Endothelial cell (in vitro differentiated cells): ENCODE measurements around the gene FRMD8. TPM values are rescaled to one million over a fixed set of nuclear protein-coding genes. Genes with fewer than 3 reads are reported as not detected.
A peak's percentile ranks its signal among the peaks of the same experiment; 100 is the strongest.

Experiments used
- DNase-seq: peaks from one replicate; pipeline ENCODE4 v3.0.0; 2021; ENCODE audit warnings: low spot score
- H3K27ac Mint-ChIP-seq: one replicate; pipeline ENCODE4 v1.8.0; 2021; ENCODE audit warnings: mixed read lengths, inconsistent platforms; ENCODE audit not compliant: unreplicated experiment
- H3K27me3 Mint-ChIP-seq: one replicate; pipeline ENCODE4 v1.8.0; 2021; ENCODE audit warnings: mild to moderate bottlenecking, moderate library complexity, mixed read lengths, inconsistent platforms; ENCODE audit not compliant: unreplicated experiment
- H3K36me3 Mint-ChIP-seq: one replicate; pipeline ENCODE4 v1.8.0; 2021; ENCODE audit warnings: mild to moderate bottlenecking, low read depth, mixed read lengths, inconsistent platforms; ENCODE audit not compliant: unreplicated experiment
- H3K4me1 Mint-ChIP-seq: one replicate; pipeline ENCODE4 v1.8.0; 2021; ENCODE audit warnings: mild to moderate bottlenecking, mixed read lengths, inconsistent platforms; ENCODE audit not compliant: unreplicated experiment
- H3K4me3 Mint-ChIP-seq: one replicate; pipeline ENCODE4 v1.8.0; 2021; ENCODE audit warnings: mild to moderate bottlenecking, mixed read lengths, inconsistent platforms; ENCODE audit not compliant: unreplicated experiment
- H3K9me3 Mint-ChIP-seq: one replicate; pipeline ENCODE4 v1.8.0; 2021; ENCODE audit warnings: mixed read lengths, inconsistent platforms; ENCODE audit not compliant: unreplicated experiment
- total RNA-seq: library from RNA; stranded (reverse); fragmentation: NEBNext Ultra II Directional; extraction: Animal tissue kit (Norgen Biotek cat#: 25700); gene quantifications from one replicate; pipeline ENCODE4 v1.2.1, GENCODE V29; 2021; ENCODE audit not compliant: unreplicated experiment
- TF ChIP-seq, protein P1 (sequence below): fragments of 200-600 bp; sonication (generic); IDR thresholded peaks from one replicate; pipeline ENCODE4 v1.5.0; 2021; ENCODE audit warnings: antibody characterized with exemption; ENCODE audit not compliant: unreplicated experiment

FRMD8 gene
- total RNA-seq, 1 donor from 2014 or later, result 76.0 TPM

DNA sequence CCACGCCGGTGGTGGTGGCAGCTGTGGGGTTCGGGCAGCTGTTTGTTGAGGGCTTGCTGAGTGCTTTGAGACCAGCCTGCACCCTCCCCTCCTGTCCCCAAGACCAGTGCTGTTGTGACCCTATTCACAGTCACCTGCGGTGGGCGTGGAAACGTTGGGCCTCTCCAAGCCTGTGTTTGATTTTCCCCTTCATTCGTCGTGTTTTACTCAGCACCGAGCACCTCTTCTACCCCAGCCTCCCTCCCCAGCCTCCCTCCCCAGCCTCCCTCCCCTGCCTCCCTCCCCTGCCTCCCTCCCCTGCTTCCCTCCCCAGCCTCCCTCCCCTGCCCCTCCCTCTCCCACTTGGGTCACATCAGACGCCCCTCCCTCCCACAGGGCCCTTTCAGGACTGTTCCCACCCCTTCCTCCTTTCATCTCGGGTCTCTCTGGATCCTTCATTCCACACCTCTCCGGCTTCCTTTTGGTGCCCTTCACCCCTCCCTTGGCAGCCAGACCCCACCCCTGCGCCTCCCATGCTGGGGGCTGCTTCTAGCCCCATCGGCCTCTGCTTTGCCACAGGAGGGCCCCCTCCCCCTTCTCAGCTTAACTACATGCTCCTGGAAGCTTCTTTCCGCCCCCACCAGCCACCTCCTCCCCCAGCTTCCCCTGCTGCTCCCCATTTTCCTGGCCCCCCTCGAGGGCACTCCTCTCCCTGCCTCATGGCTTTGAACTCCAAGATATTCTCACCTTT is 14.8 kb downstream of the FRMD8 start:
- peaks cover 22% of the 10 kb centered on the region for H3K36me3 Mint-ChIP-seq
- DNase-seq, result no peak
- peaks cover 6% of the 10 kb centered on the region for H3K27me3 Mint-ChIP-seq
- H3K4me3 Mint-ChIP-seq, result peak overlapping the region; percentile 54
- peaks cover 17% of the 10 kb centered on the region for H3K4me1 Mint-ChIP-seq
- H3K9me3 Mint-ChIP-seq, result no peaks in the 10 kb centered on the region
- H3K27ac Mint-ChIP-seq, result no peak overlapping the region
- TF ChIP-seq, protein P1, sequence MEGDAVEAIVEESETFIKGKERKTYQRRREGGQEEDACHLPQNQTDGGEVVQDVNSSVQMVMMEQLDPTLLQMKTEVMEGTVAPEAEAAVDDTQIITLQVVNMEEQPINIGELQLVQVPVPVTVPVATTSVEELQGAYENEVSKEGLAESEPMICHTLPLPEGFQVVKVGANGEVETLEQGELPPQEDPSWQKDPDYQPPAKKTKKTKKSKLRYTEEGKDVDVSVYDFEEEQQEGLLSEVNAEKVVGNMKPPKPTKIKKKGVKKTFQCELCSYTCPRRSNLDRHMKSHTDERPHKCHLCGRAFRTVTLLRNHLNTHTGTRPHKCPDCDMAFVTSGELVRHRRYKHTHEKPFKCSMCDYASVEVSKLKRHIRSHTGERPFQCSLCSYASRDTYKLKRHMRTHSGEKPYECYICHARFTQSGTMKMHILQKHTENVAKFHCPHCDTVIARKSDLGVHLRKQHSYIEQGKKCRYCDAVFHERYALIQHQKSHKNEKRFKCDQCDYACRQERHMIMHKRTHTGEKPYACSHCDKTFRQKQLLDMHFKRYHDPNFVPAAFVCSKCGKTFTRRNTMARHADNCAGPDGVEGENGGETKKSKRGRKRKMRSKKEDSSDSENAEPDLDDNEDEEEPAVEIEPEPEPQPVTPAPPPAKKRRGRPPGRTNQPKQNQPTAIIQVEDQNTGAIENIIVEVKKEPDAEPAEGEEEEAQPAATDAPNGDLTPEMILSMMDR, result no peak

DNA sequence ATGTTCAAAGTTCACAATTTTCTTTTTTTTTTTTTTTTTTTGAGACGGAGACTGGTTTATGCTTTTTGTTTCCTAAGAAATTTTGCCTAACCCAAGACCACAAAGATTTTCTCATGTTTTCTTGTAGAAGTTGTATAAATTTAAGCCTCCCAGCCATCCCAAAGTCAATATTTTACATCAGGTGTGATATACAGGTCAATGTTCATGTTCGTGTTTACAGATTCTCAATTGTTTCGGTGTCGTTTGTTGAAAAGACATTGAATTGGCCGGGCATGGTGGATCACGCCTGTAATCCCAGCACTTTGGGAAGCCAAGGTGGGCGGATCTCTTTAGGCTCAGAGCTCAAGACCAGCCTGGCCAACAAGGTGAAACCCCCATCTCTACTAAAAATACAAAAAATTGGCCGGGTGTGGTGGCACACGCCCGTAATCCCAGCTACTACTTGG is 15.4 kb downstream of the FRMD8 start:
- no peaks in the 10 kb centered on the region for H3K9me3 Mint-ChIP-seq

DNA sequence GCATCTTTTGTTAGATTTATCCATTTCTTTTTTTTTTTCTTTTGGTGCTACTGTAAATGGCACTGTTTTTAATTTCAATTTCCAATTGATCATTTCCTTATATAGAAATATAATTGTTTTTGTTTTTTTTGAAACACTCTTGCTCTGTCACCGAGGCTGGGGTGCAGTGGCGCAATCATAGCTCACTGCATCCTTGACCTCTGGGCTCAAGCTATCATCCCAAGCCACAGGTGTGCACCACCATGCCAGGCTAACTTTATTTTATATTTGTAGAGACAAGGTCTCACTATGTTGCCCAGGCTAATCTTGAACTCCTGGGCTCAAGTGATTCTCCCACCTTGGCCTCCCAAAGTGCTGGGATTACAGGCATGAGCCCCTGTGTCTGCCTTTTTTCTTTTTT is 16.4 kb downstream of the FRMD8 start:
- no peak overlapping the region for H3K4me3 Mint-ChIP-seq
- TF ChIP-seq, protein P1, result no peak
- peaks cover 16% of the 10 kb centered on the region for H3K36me3 Mint-ChIP-seq
- no peaks in the 10 kb centered on the region for H3K9me3 Mint-ChIP-seq
- H3K4me1 Mint-ChIP-seq, result peaks cover 13% of the 10 kb centered on the region
- no peak for DNase-seq
- peak overlapping the region; percentile 97 for H3K27ac Mint-ChIP-seq
- H3K27me3 Mint-ChIP-seq, result peaks cover 6% of the 10 kb centered on the region

More for the DNA sequence above, 15.4 kb downstream of the FRMD8 start:
- TF ChIP-seq, protein P1, result no peak
- H3K4me3 Mint-ChIP-seq, result peak overlapping the region; percentile 54
- H3K27me3 Mint-ChIP-seq, result peaks cover 6% of the 10 kb centered on the region
- no peak overlapping the region for H3K27ac Mint-ChIP-seq
- peaks cover 17% of the 10 kb centered on the region for H3K4me1 Mint-ChIP-seq
- DNase-seq, result no peak
- H3K36me3 Mint-ChIP-seq, result peaks cover 22% of the 10 kb centered on the region

DNA sequence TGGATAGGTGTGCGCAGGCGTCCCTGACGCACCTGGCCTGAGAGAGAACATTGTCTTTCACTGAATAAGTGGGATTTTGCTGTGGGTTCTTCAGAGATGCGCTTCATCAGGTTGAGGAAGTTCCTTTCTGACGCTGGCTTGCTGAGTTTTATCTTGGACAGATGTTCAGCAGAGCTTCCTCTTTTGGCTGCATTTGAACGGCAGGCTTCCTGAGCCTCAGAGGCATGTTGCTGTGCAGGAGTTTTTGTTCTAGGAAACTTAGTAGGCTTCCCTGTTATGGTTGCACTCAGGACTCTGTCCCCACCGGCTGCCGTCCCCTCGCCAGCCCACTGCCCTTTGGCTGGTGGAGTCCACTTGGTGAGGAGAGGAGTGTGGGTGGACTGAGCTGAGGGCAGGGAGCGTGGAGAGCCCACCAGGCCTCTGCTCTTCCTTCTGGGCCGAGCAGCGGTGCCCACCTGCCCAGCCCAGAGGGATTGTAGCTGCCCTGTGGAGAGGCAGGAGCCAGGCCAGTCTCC is 17.2 kb downstream of the FRMD8 start:
- no peaks in the 10 kb centered on the region for H3K9me3 Mint-ChIP-seq
- DNase-seq, result peak; percentile 51
- H3K4me1 Mint-ChIP-seq, result peaks cover 13% of the 10 kb centered on the region
- H3K36me3 Mint-ChIP-seq, result peaks cover 13% of the 10 kb centered on the region
- H3K27me3 Mint-ChIP-seq, result peaks cover 4% of the 10 kb centered on the region
- peak overlapping the region; percentile 6 for H3K4me3 Mint-ChIP-seq
- peak overlapping the region; percentile 97 for H3K27ac Mint-ChIP-seq
- TF ChIP-seq, protein P1, result no peak

DNA sequence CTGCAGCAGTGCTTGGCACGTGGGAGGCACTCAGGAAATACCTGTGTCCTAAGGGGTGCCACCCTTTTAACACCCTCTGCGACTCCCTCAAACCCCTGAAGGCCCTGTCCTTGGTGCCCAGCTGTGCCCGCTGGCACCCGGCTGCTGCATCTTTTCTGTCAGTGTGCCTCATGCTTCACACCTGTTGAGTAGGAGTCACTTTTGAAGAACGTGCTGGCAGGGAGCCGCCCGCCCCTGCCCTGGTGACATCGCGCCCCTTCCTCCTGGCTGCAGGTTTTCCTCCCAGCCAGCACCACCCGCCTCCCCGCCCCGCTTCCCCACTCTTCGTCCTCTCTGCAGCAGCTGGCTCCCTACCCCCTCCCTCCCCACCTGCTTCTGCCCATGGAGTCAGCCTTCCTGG is 17.8 kb downstream of the FRMD8 start:
- Mint-ChIP-seq H3K27me3 (peaks cover 4% of the 10 kb centered on the region), H3K9me3 (no peaks in the 10 kb centered on the region), H3K4me1 (peaks cover 13% of the 10 kb centered on the region), H3K36me3 (peaks cover 17% of the 10 kb centered on the region), H3K27ac (no peak overlapping the region), H3K4me3 (no peak overlapping the region)
- TF ChIP-seq, protein P1, result no peak
- no peak for DNase-seq
